HUDEP-2 (cell line): ENCODE results near the gene DLX2.
"Not testable (repeated sequence)": the region's sequence is repeated elsewhere in the genome, so short reads cannot be mapped to it uniquely, and the experiment has no call there.

Experiments used
- DNase-seq, 76 experiments: peaks; one replicate each; lab custom pipeline; 2025; ENCODE audit not compliant: unreplicated experiment in 76 of 76; lab: John Stamatoyannopoulos, UW

Gene DLX2

DNA sequence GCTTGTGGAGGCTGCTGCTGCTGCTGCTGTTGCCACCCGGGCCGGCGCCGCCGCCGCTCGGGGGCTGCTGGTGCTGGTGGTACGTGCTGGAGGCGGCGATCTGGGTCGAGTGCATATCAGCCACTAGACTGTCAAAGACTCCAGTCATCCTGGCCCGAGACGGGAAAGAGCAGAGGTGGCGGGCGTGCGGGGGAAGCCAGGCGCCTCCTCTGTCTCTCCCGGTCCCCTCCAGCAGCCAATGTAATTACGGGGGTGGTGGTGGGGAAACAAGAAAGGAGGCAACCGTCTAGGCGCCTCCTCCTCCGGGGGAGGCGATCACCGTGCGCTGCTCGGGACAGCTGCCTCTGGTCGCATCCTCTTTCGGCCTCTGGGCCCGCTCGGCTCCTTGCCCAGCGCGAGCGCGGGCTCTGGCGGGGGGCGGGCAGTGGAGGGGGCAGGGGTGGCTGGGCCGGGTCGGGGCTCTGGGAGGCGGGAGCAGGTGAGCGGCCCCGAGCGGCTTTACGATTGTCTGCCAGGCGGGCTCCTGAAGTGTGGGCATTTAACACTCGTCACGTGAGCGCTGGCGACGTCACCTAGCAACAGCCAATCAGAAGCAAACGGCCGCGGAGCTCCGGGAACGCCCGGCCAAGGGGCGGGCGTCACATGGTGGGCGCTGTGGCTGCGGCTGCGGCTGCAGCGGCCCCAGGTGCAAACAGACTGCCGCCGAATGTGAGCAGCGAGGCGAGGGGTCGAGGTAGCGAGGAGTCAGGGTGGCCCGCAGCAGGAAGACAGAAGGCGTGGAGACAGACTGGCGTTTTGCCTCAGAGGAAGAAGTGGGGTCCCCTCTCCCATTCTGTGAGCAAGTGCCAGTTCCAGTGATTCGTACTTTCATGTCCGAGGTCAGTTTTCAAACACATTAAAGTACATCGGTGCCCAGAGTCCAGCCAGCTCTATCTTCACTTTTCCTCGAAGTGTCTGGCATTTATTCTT, at the start of gene DLX2:
Gene DLX2 (minus strand): TSS at position 510 of the 969 bp plus-strand sequence. CDS start 362 bp downstream, at position 148.
- DNase-seq: peak in 72 of 76 experiments; percentile 9 to 88 (median 71)

GRCh38 chr2:172147944-172148650, 45.4 kb upstream of the DLX2 start:
- DNase-seq: no peak

- no peak for DNase-seq
These were observed 41.1 kb upstream of the DLX2 start for GRCh38 chr2:172143817-172144216.

GRCh38 chr2:172138727-172139126, 36.0 kb upstream of the DLX2 start:
- not testable (repeated sequence) for DNase-seq

GRCh38 chr2:172137943-172138342, 35.2 kb upstream of the DLX2 start:
- no peak for DNase-seq

DNA sequence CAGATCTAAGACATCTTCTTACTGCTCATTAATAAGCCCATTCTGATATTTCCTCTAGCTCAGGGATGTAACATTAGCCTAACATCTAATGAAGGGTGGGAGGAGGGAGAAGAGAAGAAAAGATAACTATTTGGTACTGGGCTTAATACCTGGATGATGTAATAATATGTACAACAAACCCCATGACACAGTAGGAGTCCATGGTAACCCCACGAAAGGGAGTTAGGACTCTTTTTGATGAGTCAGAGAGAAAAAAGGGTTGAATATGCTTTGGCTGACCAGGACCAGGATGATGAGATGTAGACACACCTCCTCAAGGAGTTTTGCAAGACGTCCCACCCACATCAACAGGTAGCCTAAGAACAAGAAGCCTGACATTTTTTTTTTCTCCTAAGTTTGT, 34.4 kb upstream of the DLX2 start:
- no peak for DNase-seq

GRCh38 chr2:172135446-172135845, 32.7 kb upstream of the DLX2 start:
- DNase-seq: no peak

DNA sequence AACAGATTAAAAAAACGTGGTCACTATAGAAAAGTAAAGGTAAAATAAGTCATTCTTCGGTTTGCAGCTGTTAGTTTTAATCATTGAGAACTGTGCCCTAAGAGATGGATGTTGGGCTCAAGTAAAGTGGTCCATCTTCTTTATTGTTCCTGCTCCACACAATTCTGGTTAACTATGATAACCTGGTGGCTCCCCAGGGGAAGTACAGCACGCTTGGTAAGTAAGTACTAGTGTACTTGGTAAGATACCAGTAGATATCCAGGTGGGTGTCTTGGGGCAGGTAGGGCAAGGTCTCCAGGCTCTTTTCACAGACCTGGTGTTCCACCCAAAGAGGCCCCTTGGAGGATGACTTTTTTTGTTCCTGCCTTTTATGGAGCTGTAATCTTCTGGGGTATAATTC, 31.6 kb upstream of the DLX2 start:
- DNase-seq: no peak

GRCh38 chr2:172131713-172132555, 29.2 kb upstream of the DLX2 start:
- DNase-seq: no peak

GRCh38 chr2:172129404-172129803, 26.7 kb upstream of the DLX2 start:
- no peak for DNase-seq

DNA sequence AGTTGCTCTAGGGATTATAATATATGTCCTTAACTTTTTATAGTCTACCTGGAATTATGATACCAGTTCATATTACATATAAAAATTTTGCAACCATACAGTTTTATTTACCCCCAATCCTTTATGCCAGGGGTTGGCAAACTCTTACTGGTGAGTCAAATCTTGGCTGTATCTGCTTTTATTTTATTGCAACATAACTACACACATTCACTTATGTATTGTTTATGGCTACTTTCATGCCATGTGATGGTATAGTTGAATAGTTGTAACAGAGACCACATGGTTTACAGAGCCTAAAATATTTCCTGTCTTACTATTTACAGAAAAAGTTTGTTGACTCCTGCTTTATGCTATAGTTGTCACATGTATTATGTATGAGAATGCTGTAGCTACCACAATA, 25.8 kb upstream of the DLX2 start:
- DNase-seq: no peak

DNA sequence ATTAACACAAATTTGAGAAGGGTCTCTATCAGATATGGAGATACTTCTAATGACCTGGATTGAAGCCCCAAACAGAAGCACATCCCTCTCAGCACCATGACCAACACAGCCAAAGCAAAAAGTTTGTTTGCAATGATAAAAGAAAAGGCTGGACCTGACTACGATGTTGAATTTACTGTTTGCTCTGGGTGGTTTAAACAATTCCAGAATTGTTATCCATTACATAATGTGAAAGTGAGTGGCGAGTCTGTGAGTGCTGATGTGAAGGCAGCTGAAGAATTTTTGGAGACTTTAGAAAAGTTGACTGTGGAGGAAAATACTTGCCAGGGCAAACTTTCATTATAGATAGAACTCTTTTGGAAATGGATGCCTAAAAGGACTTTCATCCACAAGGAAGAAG, 17.4 kb upstream of the DLX2 start:
- no peak for DNase-seq

DNA sequence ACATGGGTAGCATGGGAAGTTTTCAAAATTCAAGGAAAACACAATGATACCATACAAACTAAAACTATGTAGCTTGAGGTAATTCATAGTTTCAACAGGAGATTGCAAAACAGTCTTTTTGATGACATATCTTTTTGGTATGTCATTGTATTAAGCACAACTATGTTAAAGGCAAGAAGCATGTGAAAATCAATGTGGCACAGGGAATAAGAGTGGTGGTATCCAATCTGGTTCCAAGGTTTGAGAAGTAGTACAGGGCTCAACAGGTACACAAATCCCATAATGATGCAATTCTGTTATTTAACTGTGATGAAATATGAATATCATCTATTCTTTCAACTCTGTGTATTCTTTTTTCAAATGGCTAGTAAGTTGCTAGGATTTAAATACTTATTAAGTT, 16.4 kb upstream of the DLX2 start:
- DNase-seq: no peak

GRCh38 chr2:172116107-172116506, 13.4 kb upstream of the DLX2 start:
- no peak for DNase-seq

DNA sequence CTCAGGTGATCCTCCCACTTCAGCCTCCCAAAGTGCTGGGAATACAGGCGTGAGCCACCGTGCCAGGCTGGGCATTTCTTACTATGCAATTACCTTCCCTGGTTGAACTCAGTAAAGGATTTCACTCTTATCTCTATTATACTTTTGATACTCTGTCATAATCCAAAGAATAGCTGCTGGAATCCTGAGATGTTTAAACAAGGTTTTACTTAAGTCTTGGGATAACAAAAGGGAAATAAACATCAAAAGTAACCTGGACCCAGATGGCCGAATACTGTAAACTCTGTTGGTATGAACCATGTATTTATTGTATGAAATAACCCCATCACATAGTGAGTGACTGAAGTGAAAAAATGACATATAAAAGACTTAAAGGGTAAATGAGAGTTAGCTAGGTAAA, 11.9 kb upstream of the DLX2 start:
- no peak for DNase-seq

DNA sequence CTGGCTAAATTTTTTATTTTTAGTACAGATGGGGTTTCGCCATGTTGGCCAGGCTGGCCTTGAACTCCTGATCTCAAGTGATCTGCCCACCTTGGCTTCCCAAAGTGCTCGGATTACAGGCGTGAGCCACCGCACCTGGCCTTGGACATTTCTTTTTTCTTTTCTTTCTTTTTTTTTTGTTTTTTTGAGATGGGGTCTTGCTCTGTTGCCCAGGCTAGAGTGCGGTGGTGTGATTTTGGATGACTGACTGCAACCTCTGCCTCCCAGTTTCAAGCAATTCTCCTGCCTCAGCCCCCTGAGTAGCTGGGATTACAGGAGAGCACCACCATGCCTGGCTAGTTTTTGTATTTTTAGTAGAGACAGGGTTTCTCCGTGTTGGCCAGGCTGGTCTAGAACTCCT, 11.5 kb upstream of the DLX2 start:
- not testable (repeated sequence) for DNase-seq

- DNase-seq: peak in 4 of 76 experiments; percentile 8 to 22 (median 14)
These were observed 10.9 kb upstream of the DLX2 start for GRCh38 chr2:172113617-172114016.

- no peak for DNase-seq
These were observed 7.5 kb upstream of the DLX2 start for GRCh38 chr2:172109988-172110811.

DNA sequence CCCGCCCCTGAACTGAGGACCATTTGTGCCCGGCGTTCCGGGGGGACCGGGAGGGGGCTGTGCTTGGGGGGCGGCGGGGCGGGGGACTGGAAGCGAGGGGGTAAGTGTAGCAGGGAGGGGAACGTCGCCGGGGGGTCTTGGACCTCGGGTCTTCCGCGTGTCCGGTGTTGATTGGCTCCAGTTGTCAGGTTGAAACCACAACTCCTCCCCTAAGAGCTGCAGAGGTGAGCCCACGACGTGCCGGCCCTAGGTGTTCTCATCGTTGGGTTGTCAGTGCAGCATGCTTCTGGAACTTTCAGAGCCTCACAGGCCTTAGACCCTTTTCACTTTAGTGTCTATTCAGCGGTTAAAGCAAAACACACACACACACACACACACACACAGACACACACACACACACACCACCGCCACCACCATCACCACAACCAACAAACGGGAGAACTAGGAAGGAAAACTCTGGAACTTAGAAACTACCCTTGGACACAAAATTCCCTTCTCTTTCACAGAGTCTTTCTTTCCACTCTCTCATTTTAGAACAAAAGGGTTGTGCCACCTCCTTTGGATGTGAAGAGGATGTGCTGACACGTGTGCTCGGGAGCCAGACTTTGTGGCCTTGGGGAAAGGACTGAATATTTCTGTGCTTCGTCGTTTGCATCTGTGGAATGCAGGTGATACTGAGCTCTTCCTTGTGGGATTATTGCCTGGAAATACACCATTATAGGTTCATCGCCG, 6.7 kb upstream of the DLX2 start:
- no peak for DNase-seq
